ENCODE measurements around the gene PRODH2. TPM values are rescaled to one million over a fixed set of nuclear protein-coding genes. Genes with fewer than 3 reads are reported as not detected.

Gene PRODH2
- total RNA-seq, 1 donor from 2014 or later, result not detected

GRCh38 chr19:35757749-35758608 is 54.7 kb downstream of the PRODH2 start, which contains the start of gene PROSER3:
Gene PROSER3, plus strand, starts transcription at chr19:35758176. Its CDS starts 40 bp downstream, at chr19:35758216.
- Mint-ChIP-seq H3K27me3 (ENCODE audit: low read depth) (peaks cover 2% of the 10 kb centered on the region), H3K36me3 (ENCODE audit: low read depth) (peaks cover 4% of the 10 kb centered on the region), H3K27ac (ENCODE audit: unreplicated experiment) (peak within 1 kb of the TSS; percentile 90)

DNA sequence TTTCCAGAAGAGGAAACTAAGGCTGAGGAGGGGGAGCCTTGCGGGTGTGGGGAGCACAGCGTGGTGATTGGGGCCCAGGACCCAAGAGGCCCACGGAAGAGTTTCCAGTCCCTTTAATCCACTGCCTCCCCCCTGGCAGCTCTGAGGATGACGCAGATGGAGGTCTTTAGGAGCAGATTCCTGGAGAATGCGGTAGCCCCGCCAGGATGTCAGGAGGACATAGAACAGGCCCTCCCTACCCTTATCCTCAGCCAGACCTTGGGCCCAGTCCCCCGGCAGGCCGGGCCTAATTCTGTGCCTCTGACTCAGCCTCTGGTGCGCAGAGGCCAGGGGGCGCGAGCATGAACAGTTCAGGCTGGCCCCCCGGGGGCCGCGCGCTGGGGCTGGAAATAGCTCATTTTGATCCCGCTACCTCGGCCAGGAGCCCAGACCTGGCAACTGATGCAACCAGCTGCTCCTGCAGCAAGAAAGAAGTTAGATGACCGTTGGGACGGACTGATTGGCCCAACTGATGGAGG is 55.4 kb downstream of the PRODH2 start:
- no peak for DNase-seq (ENCODE audit: low read depth, low spot score)
- Mint-ChIP-seq H3K27ac (ENCODE audit: unreplicated experiment) (peak overlapping the region; percentile 90), H3K9me3 (no peaks in the 10 kb centered on the region), H3K36me3 (ENCODE audit: low read depth) (peaks cover 4% of the 10 kb centered on the region), H3K4me1 (peaks cover 25% of the 10 kb centered on the region), H3K27me3 (ENCODE audit: low read depth) (peaks cover 2% of the 10 kb centered on the region), H3K4me3 (peak overlapping the region; percentile 97)
- TF ChIP-seq, protein P1, sequence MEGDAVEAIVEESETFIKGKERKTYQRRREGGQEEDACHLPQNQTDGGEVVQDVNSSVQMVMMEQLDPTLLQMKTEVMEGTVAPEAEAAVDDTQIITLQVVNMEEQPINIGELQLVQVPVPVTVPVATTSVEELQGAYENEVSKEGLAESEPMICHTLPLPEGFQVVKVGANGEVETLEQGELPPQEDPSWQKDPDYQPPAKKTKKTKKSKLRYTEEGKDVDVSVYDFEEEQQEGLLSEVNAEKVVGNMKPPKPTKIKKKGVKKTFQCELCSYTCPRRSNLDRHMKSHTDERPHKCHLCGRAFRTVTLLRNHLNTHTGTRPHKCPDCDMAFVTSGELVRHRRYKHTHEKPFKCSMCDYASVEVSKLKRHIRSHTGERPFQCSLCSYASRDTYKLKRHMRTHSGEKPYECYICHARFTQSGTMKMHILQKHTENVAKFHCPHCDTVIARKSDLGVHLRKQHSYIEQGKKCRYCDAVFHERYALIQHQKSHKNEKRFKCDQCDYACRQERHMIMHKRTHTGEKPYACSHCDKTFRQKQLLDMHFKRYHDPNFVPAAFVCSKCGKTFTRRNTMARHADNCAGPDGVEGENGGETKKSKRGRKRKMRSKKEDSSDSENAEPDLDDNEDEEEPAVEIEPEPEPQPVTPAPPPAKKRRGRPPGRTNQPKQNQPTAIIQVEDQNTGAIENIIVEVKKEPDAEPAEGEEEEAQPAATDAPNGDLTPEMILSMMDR (conservative IDR thresholded peaks at IDR 0.05), result no peak

More at GRCh38 chr19:35757749-35758608, 54.7 kb downstream of the PRODH2 start, which contains the start of gene PROSER3:
- TF ChIP-seq, protein P1 (conservative IDR thresholded peaks at IDR 0.05), result no peak
- H3K9me3 Mint-ChIP-seq, result no peaks in the 10 kb centered on the region
- peak within 1 kb of the TSS; percentile 97 for H3K4me3 Mint-ChIP-seq
- peaks cover 25% of the 10 kb centered on the region for H3K4me1 Mint-ChIP-seq
- DNase-seq (ENCODE audit: low read depth, low spot score), result peak; percentile 91

DNA sequence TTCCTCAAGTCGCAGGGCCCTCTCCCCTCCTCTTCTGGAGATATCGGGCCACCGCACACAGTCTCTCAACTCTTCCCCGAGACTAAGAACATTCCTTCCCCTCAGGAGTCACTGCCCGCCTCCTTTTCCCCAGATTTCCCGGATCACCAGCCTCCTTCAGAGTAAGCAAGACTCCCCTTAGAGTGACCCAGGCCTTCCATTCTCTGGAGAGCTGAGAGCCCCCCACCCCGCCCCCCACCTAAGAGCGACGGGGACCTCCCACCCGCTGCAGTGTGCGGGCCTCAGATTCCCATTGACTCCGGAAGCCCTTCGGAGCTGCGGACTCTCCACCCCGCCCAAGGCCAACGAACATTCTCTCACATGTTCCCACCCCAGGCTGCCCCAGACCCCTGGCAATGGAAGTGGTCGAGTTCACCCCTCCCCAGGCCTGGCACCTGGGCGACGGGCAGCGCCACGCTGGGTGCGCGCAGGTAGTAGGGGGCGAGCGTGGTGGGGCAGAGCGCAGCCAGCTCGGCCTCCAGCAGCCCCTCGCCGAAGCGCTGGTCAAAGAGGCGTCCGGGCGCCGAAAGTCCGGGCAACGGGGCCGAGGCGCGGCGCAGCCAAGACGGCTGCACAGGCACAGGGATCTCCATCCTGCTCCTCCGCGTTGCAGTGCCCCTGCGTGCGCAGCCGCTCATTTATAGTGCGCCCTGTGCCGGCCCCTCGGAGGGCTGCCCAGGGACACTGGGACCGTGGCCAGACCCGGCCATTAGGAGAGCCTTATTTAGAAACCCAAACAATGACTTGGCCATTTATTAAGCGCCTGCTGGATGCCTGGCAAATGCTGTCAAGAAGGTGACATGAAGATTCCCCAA is 56.0 kb downstream of the PRODH2 start, which contains the start of gene HSPB6:
Gene HSPB6 (minus strand): TSS at position 653 of the 854 bp plus-strand sequence. CDS start 21 bp downstream, at position 632.
- peaks cover 2% of the 10 kb centered on the region for H3K27me3 Mint-ChIP-seq (ENCODE audit: low read depth)
- DNase-seq (ENCODE audit: low read depth, low spot score), result no peak
- H3K27ac Mint-ChIP-seq (ENCODE audit: unreplicated experiment), result peak within 1 kb of the TSS; percentile 90
- peak within 1 kb of the TSS; percentile 97 for H3K4me3 Mint-ChIP-seq
- TF ChIP-seq, protein P1 (conservative IDR thresholded peaks at IDR 0.05), result no peak
- H3K4me1 Mint-ChIP-seq, result peaks cover 25% of the 10 kb centered on the region
- H3K36me3 Mint-ChIP-seq (ENCODE audit: low read depth), result no peaks in the 10 kb centered on the region
- H3K9me3 Mint-ChIP-seq, result no peaks in the 10 kb centered on the region

DNA sequence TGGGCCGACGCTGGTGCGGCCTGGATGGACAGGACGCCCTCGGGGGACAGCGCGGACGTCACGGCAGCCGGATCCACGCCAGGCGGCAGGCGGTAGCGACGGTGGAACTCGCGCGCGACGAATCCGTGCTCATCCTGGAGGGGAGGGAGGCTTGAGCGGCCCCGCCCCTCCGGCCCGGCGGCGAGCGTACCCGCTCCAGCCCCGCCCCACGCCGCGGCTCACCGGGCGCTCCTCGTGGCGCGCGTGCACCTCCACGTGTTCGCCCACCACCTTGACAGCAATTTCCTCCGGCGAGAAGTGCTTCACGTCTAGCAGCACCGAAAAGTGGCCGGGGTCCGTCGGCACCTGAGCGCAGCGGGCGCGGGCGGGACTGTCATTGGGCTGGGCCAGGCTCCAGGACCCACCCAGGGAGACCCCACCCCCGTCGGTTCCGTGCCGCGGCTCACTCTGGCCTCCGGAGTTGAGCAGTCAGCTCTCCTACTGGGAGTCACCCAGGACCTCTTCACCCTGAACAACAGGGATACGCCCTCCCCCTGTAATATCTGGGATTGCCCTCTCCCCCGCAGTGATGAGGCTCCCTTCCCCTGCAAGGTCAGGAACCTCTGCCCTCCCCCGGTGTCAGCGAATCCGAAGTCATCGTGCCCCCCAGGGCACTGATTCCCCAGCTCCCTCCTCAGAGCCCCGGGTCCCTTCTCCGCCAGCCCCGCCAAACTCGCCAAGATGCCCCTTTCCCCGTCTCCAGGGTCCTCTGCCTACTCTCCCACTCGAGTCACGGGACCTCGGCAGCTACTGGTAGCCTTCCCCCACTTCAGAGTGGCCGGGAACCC is 56.9 kb downstream of the PRODH2 start:
- Mint-ChIP-seq H3K4me3 (peak overlapping the region; percentile 84), H3K27me3 (ENCODE audit: low read depth) (peaks cover 2% of the 10 kb centered on the region), H3K4me1 (peaks cover 25% of the 10 kb centered on the region), H3K27ac (ENCODE audit: unreplicated experiment) (no peak overlapping the region), H3K36me3 (ENCODE audit: low read depth) (no peaks in the 10 kb centered on the region), H3K9me3 (no peaks in the 10 kb centered on the region)
- no peak for DNase-seq (ENCODE audit: low read depth, low spot score)
- TF ChIP-seq, protein P1 (conservative IDR thresholded peaks at IDR 0.05), result no peak

Data from neural crest cell (in vitro differentiated cells).